ENCODE data around the gene CDC6.

DNA sequence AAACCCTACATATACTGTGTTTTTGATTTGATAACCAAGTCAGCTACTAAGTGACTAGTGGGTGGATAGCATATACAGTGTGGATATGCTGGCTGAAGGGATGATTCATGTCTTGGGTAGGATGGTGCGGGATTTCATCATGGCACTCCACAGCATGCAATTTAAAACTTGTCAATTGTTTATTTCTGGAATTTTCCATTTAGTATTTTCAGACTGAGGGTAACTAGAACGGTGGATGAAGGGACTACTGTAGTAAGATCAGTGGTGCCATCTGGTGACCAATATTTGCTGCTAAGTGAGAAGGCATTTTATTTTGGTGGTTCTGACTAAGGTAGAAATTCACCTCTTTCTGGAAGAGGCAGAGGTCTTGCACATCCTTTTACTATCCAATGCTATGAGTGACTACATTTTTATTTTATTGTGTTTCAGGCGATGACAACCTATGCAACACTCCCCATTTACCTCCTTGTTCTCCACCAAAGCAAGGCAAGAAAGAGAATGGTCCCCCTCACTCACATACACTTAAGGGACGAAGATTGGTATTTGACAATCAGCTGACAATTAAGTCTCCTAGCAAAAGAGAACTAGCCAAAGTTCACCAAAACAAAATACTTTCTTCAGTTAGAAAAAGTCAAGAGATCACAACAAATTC lies 3.1 kb downstream of the CDC6 start:
- TF ChIP-seq POLR2A (IDR thresholded peaks at IDR 0.05): no peak
- TF ChIP-seq, protein P1, sequence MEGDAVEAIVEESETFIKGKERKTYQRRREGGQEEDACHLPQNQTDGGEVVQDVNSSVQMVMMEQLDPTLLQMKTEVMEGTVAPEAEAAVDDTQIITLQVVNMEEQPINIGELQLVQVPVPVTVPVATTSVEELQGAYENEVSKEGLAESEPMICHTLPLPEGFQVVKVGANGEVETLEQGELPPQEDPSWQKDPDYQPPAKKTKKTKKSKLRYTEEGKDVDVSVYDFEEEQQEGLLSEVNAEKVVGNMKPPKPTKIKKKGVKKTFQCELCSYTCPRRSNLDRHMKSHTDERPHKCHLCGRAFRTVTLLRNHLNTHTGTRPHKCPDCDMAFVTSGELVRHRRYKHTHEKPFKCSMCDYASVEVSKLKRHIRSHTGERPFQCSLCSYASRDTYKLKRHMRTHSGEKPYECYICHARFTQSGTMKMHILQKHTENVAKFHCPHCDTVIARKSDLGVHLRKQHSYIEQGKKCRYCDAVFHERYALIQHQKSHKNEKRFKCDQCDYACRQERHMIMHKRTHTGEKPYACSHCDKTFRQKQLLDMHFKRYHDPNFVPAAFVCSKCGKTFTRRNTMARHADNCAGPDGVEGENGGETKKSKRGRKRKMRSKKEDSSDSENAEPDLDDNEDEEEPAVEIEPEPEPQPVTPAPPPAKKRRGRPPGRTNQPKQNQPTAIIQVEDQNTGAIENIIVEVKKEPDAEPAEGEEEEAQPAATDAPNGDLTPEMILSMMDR (IDR thresholded peaks at IDR 0.05 in 4 of 5, conservative IDR thresholded peaks at IDR 0.05 in 1 of 5): peak; percentile 27 to 64 (median 46)

Data from gastrocnemius medialis (tissue), 4 donors.